Measurements from ENCODE around the gene ACBD6. TPM values are rescaled to one million over a fixed set of nuclear protein-coding genes. Genes with fewer than 3 reads are reported as not detected.

ACBD6 gene
- total RNA-seq, 1 experiment from 2014 or later = 48.5 TPM

- H3K36me3 ChIP-seq (ENCODE audit: control insufficient read depth, insufficient read depth, low read length) = no peaks in the 10 kb centered on the region
- no peaks in the 10 kb centered on the region for H3K9me3 ChIP-seq (ENCODE audit: control insufficient read depth, insufficient read depth, low read depth, low read length)
- POLR2A ChIA-PET = no interaction called here
- TF ChIP-seq POLR2AphosphoS5 (IDR thresholded peaks at IDR 0.05; ENCODE audit: low read depth, low read length) (no peak), SIN3A (IDR thresholded peaks at IDR 0.05; ENCODE audit: borderline replicate concordance, insufficient read depth, low read depth, low read length) (no peak), CTCF (IDR thresholded peaks at IDR 0.05) (no peak), TCF7L2 (IDR thresholded peaks at IDR 0.05; ENCODE audit: low read depth, low read length) (no peak), REST (IDR thresholded peaks at IDR 0.05; ENCODE audit: insufficient read depth in 1 of 2, low read depth in 2 of 2, low read length in 1 of 2) (no peak)
- in situ Hi-C loops (cut with HindIII; ENCODE audit: low pct_unique_long_range_greater_than_20kb, low sequenced_read_pairs) = no loop called here
- no peaks in the 10 kb centered on the region; the same call in 1 of the 2 replicates for H3K4me1 ChIP-seq (ENCODE audit: control insufficient read depth, insufficient read depth, low read length)
- intact Hi-C loops (cut with micrococcal nuclease; ENCODE audit: unreplicated experiment) = no loop called here
- H3K27me3 ChIP-seq (ENCODE audit: control insufficient read depth, insufficient read depth, low read length) = no peaks in the 10 kb centered on the region
- H3K4me3 ChIP-seq (ENCODE audit: low read depth in 2 of 2, low read length in 2 of 2) = no peak overlapping the region
- CTCF ChIA-PET = no interaction called here
- DNase-seq (ENCODE audit: low read depth, low spot score) (no peak), ATAC-seq (no peak)
- no peak overlapping the region for H3K27ac ChIP-seq (ENCODE audit: low read length)
- BruUV-seq (replicated peaks) = no TSS peak
Observed at GRCh38 chr1:180353945-180354344, 148.4 kb downstream of the ACBD6 start.

GRCh38 chr1:180352588-180352987, 149.8 kb downstream of the ACBD6 start:
- Histone ChIP-seq H3K9me3 (ENCODE audit: control insufficient read depth, insufficient read depth, low read depth, low read length) (no peaks in the 10 kb centered on the region), H3K4me1 (ENCODE audit: control insufficient read depth, insufficient read depth, low read length) (no peaks in the 10 kb centered on the region; the same call in 1 of the 2 replicates), H3K36me3 (ENCODE audit: control insufficient read depth, insufficient read depth, low read length) (no peaks in the 10 kb centered on the region), H3K27me3 (ENCODE audit: control insufficient read depth, insufficient read depth, low read length) (no peaks in the 10 kb centered on the region), H3K4me3 (ENCODE audit: low read depth in 2 of 2, low read length in 2 of 2) (no peak overlapping the region), H3K27ac (ENCODE audit: low read length) (no peak overlapping the region)
- no peak for DNase-seq (ENCODE audit: low read depth, low spot score)
- no peak for ATAC-seq
- BruUV-seq (replicated peaks) = no TSS peak
- no peak for TF ChIP-seq SIN3A (IDR thresholded peaks at IDR 0.05; ENCODE audit: borderline replicate concordance, insufficient read depth, low read depth, low read length)
- no peak for TF ChIP-seq CTCF (IDR thresholded peaks at IDR 0.05)
- no peak for TF ChIP-seq POLR2AphosphoS5 (IDR thresholded peaks at IDR 0.05; ENCODE audit: low read depth, low read length)
- no peak for TF ChIP-seq REST (IDR thresholded peaks at IDR 0.05; ENCODE audit: insufficient read depth in 1 of 2, low read depth in 2 of 2, low read length in 1 of 2)
- no peak for TF ChIP-seq TCF7L2 (IDR thresholded peaks at IDR 0.05; ENCODE audit: low read depth, low read length)
- ChIA-PET POLR2A (interaction anchor here (0.5 to 0.6 kb wide), 2 partner anchors 114 to 148 kb away, joined by 7 to 13 read pairs; no protein-coding TSS in a partner anchor), CTCF (no interaction called here)
- intact Hi-C loops (cut with micrococcal nuclease; ENCODE audit: unreplicated experiment) = no loop called here
- in situ Hi-C loops (cut with HindIII; ENCODE audit: low pct_unique_long_range_greater_than_20kb, low sequenced_read_pairs) = no loop called here

All from Panc1 (cell line).